Activated B cell treated with CpG ODN at 0.5 μM for 24 hours (primary cell): ENCODE results near the gene GRAMD2B. TPM values are rescaled to one million over a fixed set of nuclear protein-coding genes. Genes with fewer than 3 reads are reported as not detected.
"Not testable (repeated sequence)": the region's sequence is repeated elsewhere in the genome, so short reads cannot be mapped to it uniquely, and the experiment has no call there.

Experiments
- ATAC-seq: fragments of 200-7000 bp; cut with Tn5 transposase; one replicate; pipeline ENCODE4 v1.10.0; 2021; ENCODE audit warnings: low read depth, mild to moderate bottlenecking, moderate library complexity
- CTCF ChIA-PET: fragments of 350-600 bp; sonication (Branson Sonifier 250); formaldehyde crosslinking; loops from one replicate; lab custom pipeline; 2021; ENCODE audit warnings: antibody characterized with exemption; lab: Charles Lee
- POLR2A ChIA-PET: fragments of 350-600 bp; sonication (Branson Sonifier 250); formaldehyde crosslinking; loops from one replicate; lab custom pipeline; 2021; ENCODE audit warnings: antibody characterized with exemption; lab: Charles Lee
- DNase-seq: peaks from one replicate; pipeline ENCODE4 v3.0.0; 2022
- H3K27ac Mint-ChIP-seq: one replicate; pipeline ENCODE4 v1.8.0; 2020; ENCODE audit warnings: mixed read lengths
- H3K27me3 Mint-ChIP-seq: one replicate; pipeline ENCODE4 v1.8.0; 2021; ENCODE audit warnings: mixed read lengths
- H3K36me3 Mint-ChIP-seq: one replicate; pipeline ENCODE4 v1.8.0; 2021; ENCODE audit warnings: low read depth, mixed read lengths
- H3K4me1 Mint-ChIP-seq: one replicate; pipeline ENCODE4 v1.8.0; 2021; ENCODE audit warnings: mixed read lengths
- H3K4me3 Mint-ChIP-seq: one replicate; pipeline ENCODE4 v1.8.0; 2020; ENCODE audit warnings: mild to moderate bottlenecking, mixed read lengths
- H3K9me3 Mint-ChIP-seq: one replicate; pipeline ENCODE4 v1.8.0; 2020; ENCODE audit warnings: mixed read lengths
- CTCF ChIP-seq: fragments of 200-600 bp; IDR thresholded peaks from one replicate; pipeline ENCODE4 v1.8.0; 2022; ENCODE audit warnings: antibody characterized with exemption, mild to moderate bottlenecking
- intact Hi-C: fragments of 100-400 bp; cut with micrococcal nuclease; formaldehyde crosslinking; loops from one replicate; pipeline ENCODE4 v1.15.1; 2024
- total RNA-seq: library from RNA; stranded (reverse); gene quantifications from 2 replicates; pipeline ENCODE4 v1.2.3, GENCODE V29; 2022

Gene GRAMD2B
- 4.9 and 5.9 TPM in 2 replicates for total RNA-seq

DNA sequence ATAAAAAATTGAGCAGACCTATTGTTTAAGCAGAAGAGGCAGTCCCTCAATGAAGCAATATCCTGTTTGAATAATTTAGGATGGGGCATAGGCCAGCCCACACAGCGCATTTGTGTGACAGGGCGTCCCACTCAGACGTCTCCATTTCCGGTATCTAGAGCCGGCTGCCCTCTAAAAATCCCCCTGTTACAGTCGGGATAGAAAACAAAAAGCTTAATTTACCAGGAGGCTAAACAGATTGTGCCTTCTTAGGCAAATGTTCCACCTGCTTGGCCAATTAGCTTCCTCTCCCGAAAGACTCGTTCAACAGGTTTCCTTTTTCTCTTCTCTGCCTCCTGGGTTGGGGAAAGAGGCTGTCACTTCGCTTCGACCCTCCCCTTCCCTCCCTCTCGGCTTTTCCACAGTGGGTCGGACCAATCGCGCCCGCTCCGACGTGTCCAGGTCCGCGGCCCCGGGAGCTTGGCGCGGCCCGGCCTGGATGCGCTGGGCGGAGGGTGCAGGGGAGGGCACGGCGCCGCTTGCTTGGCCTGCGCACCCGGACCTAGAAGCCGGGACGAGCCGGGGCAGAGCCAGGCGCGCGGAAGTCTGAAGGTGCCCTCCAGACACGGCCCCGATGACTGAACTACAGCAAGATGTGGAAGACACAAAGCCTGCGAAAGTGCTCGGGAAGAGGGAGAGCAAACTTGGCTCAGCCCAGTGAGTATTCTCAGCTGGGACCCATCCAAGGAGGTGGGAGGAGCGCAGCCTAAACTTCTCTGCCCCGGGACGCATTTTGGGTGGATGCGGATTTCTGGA lies at the start of gene GRAMD2B:
TSS of gene GRAMD2B (plus strand) at position 416 of the 795 bp plus-strand sequence. CDS start at position 614, 198 bp downstream.
- POLR2A ChIA-PET = interaction anchor here (0.9 to 1.1 kb wide), 3 partner anchors 36 to 355 kb away, joined by 3 to 6 read pairs (median 3); no protein-coding TSS in a partner anchor
- peaks cover 26% of the 10 kb centered on the region for H3K4me1 Mint-ChIP-seq
- H3K9me3 Mint-ChIP-seq = no peaks in the 10 kb centered on the region
- H3K4me3 Mint-ChIP-seq = peak within 1 kb of the TSS; percentile 88
- no peak for TF ChIP-seq CTCF
- no peaks in the 10 kb centered on the region for H3K27me3 Mint-ChIP-seq
- peaks cover 6% of the 10 kb centered on the region for H3K36me3 Mint-ChIP-seq
- intact Hi-C loops = loop anchor here (1.0 to 2.0 kb wide), 4 partner anchors 28 to 354 kb away; partner anchors contain the start of genes LMNB1 and PHAX
- CTCF ChIA-PET = no interaction called here
- ATAC-seq = peak; percentile 86
- DNase-seq = peak; percentile 53
- peak within 1 kb of the TSS; percentile 76 for H3K27ac Mint-ChIP-seq

- Mint-ChIP-seq H3K36me3 (no peaks in the 10 kb centered on the region), H3K4me3 (no peak overlapping the region)
- CTCF ChIA-PET = no interaction called here
Observed at GRCh38 chr5:126374109-126374416, 49.1 kb upstream of the GRAMD2B start.

GRCh38 chr5:126376443-126376842 lies 46.8 kb upstream of the GRAMD2B start:
- ATAC-seq = no peak
- ChIA-PET POLR2A (no interaction called here), CTCF (no interaction called here)
- Mint-ChIP-seq H3K36me3 (no peaks in the 10 kb centered on the region), H3K27me3 (peaks cover 5% of the 10 kb centered on the region), H3K4me1 (no peaks in the 10 kb centered on the region), H3K27ac (no peak overlapping the region), H3K9me3 (no peaks in the 10 kb centered on the region), H3K4me3 (no peak overlapping the region)
- TF ChIP-seq CTCF = no peak
- no peak for DNase-seq
- intact Hi-C loops = no loop called here

More at GRCh38 chr5:126374109-126374416, 49.1 kb upstream of the GRAMD2B start:
- H3K4me1 Mint-ChIP-seq = no peaks in the 10 kb centered on the region
- peaks cover 4% of the 10 kb centered on the region for H3K27me3 Mint-ChIP-seq
- POLR2A ChIA-PET = no interaction called here
- intact Hi-C loops = no loop called here
- H3K9me3 Mint-ChIP-seq = no peaks in the 10 kb centered on the region
- ATAC-seq (no peak), DNase-seq (no peak)
- TF ChIP-seq CTCF = no peak
- H3K27ac Mint-ChIP-seq = no peak overlapping the region

GRCh38 chr5:126377424-126377823 lies 45.8 kb upstream of the GRAMD2B start:
- POLR2A ChIA-PET = no interaction called here
- intact Hi-C loops = no loop called here

GRCh38 chr5:126380316-126380715 lies 42.9 kb upstream of the GRAMD2B start:
- DNase-seq = not testable (repeated sequence)

More at GRCh38 chr5:126377424-126377823, 45.8 kb upstream of the GRAMD2B start:
- ATAC-seq (no peak), DNase-seq (no peak)
- Mint-ChIP-seq H3K4me3 (no peak overlapping the region), H3K36me3 (no peaks in the 10 kb centered on the region), H3K27ac (no peak overlapping the region), H3K9me3 (peaks cover 5% of the 10 kb centered on the region), H3K4me1 (no peaks in the 10 kb centered on the region), H3K27me3 (peaks cover 9% of the 10 kb centered on the region)
- no peak for TF ChIP-seq CTCF
- CTCF ChIA-PET = no interaction called here

More at GRCh38 chr5:126380316-126380715, 42.9 kb upstream of the GRAMD2B start:
- POLR2A ChIA-PET, H3K4me3 Mint-ChIP-seq, H3K4me1 Mint-ChIP-seq, H3K36me3 Mint-ChIP-seq, intact Hi-C loops, H3K27ac Mint-ChIP-seq, ATAC-seq, CTCF ChIA-PET, H3K9me3 Mint-ChIP-seq: not testable (repeated sequence)
- H3K27me3 Mint-ChIP-seq = peaks cover 14% of the 10 kb centered on the region
